COLO829 (cell line): ENCODE measurements around the gene SERPINB10.

Experiments
- DNase-seq: peaks from one replicate; pipeline ENCODE4 v3.0.0; 2012; ENCODE audit warnings: low spot score

SERPINB10 gene

DNA sequence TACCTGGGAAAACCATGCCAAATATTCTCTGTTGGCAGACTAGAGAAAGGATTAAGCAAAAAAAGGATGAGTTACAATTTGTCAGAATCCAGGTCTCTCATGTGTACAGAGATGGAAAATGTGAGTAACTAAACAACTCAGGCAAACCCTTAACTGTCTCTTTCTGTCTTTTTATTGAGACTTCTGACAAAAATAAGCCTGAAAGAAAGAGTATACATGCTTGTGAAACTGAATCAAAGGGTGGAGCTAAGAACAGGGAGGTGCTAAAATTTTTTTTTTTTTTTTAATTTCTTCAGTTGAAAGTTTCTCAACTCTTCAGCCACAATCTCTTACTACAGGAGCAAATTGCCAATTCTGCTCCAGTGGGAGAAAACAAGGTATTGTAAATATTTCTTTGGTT lies at the start of gene SERPINB10:
Gene SERPINB10 (plus strand): TSS at position 295 of the 400 bp plus-strand sequence. CDS start 7,553 bp downstream, outside the sequence.
- no peak for DNase-seq

- no peak for DNase-seq
Measured at GRCh38 chr18:63858456-63858855, 49.3 kb upstream of the SERPINB10 start.

- DNase-seq, result no peak
Measured at GRCh38 chr18:63859781-63860475, 47.8 kb upstream of the SERPINB10 start.

DNA sequence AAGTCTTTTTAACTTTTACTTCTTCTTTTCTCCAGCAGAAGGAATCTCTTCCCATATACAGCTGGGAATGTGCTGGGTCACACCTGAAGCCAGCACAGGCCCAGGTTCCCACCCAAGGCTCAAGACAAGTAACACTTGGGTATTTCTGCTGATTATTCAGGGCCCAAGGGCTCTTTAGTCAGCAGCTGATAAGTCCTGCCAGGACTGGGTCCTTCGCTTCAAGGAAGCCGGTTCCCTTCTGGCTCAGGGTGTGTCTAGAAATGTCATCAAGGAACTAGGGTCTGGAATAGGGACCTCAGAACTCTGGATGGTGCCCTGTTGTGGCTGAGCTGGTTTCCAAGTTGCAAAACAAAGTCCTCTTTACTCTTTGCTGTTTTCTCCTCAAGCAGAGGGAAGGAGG lies 47.2 kb upstream of the SERPINB10 start:
- DNase-seq, result no peak

- DNase-seq, result no peak
Measured at GRCh38 chr18:63867368-63868125, 40.2 kb upstream of the SERPINB10 start.

- DNase-seq, result no peak
Measured at GRCh38 chr18:63868546-63868945, 39.2 kb upstream of the SERPINB10 start.

DNA sequence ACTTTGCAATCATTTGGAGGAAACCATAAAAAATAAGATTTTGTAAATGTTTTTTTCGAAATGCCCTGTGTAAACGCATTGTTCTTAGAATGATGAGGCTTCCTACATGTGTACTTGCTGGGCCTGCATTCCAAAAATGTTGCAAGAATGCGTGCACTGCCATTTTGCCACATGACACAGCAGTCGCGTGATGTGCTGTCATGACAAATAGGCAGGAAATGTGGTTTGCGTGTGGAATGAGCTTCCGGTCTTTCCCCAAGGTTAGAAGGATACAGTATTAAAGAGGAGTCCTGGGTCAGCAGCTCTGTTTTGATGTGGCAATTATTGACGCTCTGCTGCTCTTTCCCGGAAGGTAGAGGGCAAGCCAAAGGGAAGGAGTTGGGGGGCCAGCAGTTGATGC lies 38.4 kb upstream of the SERPINB10 start:
- DNase-seq, result peak; percentile 36

- DNase-seq, result no peak
Measured at GRCh38 chr18:63869851-63870250, 37.9 kb upstream of the SERPINB10 start.

GRCh38 chr18:63871836-63872235 lies 35.9 kb upstream of the SERPINB10 start:
- no peak for DNase-seq

- DNase-seq, result no peak
Measured at GRCh38 chr18:63872586-63872985, 35.2 kb upstream of the SERPINB10 start.

DNA sequence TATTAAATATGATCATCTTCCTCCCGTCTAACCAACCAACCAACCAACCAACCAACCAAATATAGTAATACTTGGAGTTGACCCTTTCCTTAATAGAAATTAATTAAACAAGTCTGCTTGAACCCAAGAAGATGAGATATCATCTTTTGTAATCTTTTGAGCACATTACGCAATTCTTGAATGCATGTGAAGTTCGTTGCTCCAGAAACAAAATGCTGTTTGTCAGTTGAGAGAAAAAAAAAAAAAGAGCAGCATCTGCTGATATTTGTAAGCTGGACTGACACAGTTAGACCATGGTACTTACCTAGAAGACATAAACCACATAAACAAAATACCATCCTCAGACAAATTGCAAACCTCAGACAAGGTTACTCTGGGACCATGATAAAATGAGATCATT lies 29.4 kb upstream of the SERPINB10 start:
- DNase-seq, result peak; percentile 37

GRCh38 chr18:63878925-63879324 lies 28.8 kb upstream of the SERPINB10 start:
- no peak for DNase-seq

- DNase-seq, result peak; percentile 21
Measured at GRCh38 chr18:63879709-63880108, 28.0 kb upstream of the SERPINB10 start.

DNA sequence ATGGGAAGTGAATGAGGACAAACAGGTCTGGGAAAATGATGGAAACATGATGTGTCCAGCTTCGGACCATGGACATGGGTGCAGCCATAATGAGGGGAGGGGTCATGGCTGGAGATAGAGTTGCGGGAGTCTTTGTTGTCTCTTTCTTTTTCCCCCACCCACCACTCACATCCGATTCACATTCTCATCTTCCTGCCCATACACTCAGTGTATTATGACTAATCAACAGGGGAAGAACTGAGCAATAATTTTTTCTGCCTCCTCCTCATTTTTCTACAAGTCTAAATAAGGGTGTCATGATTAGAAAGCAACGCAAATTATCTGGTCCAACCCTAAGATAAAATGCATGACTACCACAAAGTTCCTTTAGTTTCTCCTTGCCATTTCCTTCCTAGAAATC lies 25.9 kb upstream of the SERPINB10 start:
- DNase-seq, result peak; percentile 19

DNA sequence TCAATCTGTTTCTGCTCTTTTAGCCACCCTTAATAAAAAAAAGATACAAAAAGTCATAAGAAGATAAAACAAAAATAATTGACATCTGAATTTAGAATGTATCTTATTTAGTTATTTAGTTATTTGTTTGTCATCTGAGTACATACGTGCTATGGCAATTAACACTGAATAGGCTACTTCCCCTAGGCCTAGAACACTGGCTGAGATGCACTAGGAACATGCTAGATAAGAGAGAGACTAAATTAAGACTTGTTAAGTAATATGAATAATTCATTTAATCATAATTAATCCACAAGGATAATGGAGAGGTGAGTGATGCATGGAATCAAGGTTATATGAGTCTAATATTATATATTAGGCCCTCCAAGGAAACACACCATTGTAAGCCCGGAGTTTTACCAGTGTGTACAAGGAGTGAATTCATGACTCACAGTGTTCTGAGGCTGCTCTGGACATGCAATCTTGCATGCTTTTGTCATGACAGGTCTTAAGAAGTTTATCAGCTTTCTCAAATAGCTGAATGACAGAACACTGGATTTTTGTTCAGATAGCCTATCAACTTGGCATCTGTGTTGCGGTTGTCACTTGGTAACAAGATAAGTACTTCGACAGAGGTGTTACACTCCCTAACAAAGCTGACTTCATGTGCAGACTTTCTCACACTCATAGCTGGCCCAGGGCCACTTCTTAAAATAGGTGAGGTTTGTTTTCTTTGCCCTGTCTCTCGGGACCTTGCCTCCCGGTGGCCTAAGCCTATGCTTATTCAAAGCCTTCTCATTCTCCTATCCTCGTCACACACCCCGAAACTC lies 25.2 kb upstream of the SERPINB10 start:
- peak; percentile 74 for DNase-seq

- DNase-seq, result no peak
Measured at GRCh38 chr18:63883617-63884016, 24.1 kb upstream of the SERPINB10 start.

- DNase-seq, result peak; percentile 68
Measured at GRCh38 chr18:63887424-63887823, 20.3 kb upstream of the SERPINB10 start, which contains the start of gene SERPINB2. SERPINB2 (plus strand) TSS chr18:63887705; CDS start chr18:63891445, 3,740 bp downstream.

DNA sequence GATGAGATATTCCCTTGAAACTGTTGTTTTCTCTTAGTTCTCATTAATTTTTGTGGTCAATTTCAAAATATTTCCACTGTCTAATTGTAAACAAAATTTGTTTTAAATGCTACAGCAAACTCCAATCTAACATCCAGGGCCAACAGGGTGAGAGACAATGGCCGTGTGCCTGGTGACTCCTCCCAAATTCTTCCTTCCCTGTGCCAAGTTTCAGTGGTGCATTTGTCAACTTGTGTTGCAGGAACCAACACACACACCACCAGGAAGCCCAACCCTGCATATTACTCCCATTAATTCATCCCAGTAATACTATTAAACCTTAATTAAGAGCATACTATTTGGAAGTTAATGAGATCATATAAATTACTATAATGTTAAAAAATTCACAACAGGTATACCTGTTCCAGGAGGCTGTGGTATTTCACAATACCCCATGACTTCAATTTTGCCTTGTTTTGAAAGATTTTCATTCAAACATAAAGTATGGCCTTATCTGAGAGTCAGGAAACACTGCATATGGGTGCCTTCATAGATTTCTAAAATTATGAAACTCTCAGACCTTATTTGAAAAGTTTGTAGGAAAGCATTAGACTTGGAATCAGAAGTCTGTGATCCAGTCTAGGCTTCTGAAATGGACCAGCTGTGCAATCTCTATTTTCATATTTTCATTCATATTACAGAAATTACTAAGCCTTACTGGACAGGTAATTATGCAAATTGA lies 19.1 kb upstream of the SERPINB10 start:
- DNase-seq, result no peak

DNA sequence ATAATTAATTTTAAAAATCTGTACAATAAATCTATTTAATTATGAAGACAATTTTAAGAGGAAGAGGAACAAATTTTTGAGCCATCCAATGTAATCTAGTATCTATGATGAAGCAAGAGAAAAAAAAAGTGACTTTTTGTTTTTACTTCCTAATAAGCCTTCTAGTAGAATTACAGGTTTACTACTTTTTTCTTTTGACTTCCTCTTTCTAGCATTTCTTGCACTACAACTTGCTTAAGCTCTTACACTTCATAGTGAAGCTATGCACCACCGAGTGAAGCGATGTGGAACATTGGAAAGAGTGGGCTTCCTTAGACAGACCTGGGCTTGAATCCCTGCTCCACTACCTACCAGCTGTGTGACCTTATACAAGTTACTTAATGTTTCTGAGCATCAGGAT lies 18.1 kb upstream of the SERPINB10 start:
- DNase-seq, result no peak

GRCh38 chr18:63890237-63890949 lies 17.4 kb upstream of the SERPINB10 start:
- DNase-seq, result no peak

DNA sequence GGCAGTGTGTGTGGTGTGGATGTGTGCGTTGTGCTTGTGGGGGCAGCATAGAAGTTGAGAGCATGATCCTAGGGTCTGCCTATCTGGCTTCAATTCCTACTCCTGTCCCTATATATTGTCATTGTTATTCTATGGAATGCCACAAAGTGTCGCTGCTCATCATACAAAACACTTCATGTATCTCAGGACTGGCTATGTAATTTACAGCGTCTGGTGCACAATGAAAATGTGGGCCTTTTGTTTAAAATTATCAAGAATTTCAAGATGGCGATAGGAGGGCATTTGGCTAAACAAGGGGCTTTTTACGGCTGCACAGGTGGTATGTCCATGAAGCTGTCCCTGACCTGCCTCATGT lies 16.8 kb upstream of the SERPINB10 start:
- DNase-seq, result no peak
